ENCODE data around the gene KRTAP10-6.
"Not testable (repeated sequence)": the region's sequence is repeated elsewhere in the genome, so short reads cannot be mapped to it uniquely, and the experiment has no call there.

Gene KRTAP10-6

DNA sequence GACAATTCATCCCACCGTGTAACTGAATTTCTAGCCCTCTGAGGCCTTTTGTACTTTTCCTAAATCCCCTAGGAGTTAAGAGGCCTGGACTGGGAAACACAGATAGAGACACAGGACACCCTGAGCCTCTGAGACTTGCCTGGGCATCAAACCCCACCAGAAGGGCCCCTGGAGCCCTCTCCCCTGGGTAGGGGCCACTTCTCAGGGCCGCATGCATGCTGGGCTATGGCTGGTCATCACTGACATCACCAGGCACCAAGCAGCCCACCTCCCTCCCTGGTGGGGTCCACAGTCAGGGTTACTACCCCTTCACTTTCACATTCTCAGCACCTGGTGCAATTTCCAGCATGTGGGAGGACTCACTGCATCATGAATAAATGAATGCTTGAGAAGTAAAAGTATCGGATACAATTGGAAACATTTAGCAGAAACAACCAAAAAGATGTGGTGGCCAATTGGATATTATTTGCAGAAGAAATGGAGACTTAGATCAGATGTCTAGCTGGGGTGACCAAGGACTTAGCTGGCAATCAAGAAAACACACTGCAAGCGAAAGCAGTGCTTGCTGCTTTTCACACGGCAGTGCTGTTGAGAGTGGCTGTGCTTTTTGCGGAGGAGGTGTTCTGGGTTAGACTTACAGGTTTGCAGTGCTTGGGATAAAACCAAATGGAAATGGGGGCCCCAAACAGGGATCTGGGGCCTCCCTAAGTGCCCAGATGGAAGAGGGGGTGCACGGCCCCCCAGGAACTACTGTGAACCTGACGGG is 7.1 kb upstream of the KRTAP10-6 start:
- no peak for DNase-seq (ENCODE audit: low read depth, low spot score)

DNA sequence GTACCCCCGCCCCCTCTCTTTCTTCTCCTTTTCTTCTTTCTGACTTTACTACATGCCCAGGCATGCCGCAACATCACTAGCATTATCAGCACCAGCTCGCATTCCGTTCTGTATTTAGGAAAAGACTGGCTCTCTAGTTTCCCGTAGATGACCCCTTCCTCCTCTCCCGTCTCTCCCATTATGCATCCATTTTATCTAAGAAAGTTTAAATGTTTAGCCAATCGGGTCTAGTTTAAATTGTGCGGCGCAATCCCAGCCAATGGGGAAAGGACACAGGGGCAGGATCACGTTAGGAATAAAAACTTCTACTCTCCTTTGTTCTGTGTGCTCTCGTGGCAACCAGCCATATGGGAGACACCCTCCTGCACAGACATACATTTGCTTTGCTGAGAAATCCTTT is 5.8 kb upstream of the KRTAP10-6 start:
- no peak for DNase-seq (ENCODE audit: low read depth, low spot score)

GRCh38 chr21:44596068-44596725 is 3.9 kb upstream of the KRTAP10-6 start:
- DNase-seq (ENCODE audit: low read depth, low spot score), result no peak

DNA sequence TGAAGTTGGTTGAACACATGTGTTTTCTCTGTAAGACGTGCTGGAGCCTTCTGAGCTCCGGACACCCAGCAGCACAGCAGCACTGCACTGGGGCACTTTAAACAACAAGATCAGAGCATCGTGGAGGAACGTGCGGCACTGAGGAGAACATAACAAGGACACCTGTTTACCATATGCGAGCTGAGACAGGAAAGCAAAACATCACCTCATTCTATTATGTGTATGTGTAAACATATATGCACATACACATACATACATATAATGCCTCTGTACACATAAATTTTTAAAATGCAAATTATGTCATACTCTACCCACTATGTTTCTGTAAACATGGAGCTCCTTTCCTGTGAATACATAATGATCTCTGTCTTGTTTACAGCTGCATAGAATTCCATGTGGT is 3.2 kb upstream of the KRTAP10-6 start:
- DNase-seq (ENCODE audit: low read depth, low spot score), result no peak

DNA sequence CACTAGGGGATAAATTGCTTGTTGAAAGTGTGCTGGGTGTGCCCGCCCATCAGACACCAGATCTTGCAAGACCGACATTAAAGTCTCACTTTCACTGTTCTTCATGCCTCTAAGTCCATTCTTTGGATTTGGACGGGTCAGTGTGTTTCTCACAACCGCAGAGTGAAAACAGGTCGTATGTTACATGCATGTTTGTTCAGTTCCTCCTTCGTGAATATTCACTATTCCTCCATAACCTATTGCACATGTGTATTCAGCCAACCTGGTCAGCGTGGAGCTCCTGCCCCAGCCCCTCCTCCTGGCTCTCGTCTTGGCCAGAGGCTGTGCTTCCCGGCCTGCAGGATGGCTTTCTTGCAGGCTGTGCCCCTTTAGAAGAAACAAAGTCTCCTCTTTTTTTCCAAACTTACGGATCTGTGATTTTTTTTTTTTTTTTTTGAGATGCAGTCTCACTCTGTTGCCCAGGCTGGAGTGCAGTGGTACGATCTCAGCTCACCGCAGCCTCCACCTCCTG is 2.2 kb upstream of the KRTAP10-6 start:
- DNase-seq (ENCODE audit: low read depth, low spot score), result no peak

DNA sequence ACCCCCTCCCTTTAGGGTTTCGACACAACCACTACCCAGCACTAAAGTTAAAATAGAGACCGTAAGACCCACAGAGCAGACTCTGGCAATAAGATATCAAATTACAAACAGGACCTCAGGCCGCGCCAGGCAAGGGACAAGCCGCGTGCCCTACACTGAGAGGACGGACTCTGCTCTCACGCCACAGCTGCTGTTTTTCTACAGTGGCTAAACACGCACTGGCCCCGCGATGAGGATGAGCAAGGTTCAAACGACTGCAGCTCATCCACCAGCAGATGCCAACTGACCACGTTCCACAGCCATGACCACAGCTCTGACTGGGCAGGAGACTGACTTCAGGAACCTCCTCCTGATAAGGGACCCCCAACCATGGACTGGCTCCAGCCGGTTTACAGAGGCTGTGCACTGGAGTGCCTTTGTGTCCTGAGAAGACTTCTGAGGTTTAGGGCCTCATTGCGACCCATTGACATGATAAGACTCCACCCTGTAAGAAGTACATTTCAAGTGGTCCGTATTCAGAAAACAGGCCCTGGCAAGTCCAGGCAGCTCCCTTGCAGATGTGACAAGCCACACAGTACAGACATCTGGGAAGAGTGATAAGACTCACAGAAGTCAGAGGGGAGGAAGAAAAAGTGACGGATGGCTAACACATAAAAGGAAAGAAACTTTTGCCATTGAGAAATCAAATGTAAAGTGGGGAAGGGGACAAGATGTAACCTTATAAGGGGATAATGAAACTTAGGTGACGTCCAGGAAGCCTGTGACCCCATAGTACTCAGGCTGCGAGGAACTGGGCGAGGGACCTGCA is 1.5 kb upstream of the KRTAP10-6 start:
- DNase-seq (ENCODE audit: low read depth, low spot score), result no peak

GRCh38 chr21:44591801-44592130 is 539 bp downstream of the KRTAP10-6 start:
- not testable (repeated sequence) for DNase-seq (ENCODE audit: low read depth, low spot score)

GRCh38 chr21:44590897-44591800 is 1.2 kb downstream of the KRTAP10-6 start:
- not testable (repeated sequence) for DNase-seq (ENCODE audit: low read depth, low spot score)

DNA sequence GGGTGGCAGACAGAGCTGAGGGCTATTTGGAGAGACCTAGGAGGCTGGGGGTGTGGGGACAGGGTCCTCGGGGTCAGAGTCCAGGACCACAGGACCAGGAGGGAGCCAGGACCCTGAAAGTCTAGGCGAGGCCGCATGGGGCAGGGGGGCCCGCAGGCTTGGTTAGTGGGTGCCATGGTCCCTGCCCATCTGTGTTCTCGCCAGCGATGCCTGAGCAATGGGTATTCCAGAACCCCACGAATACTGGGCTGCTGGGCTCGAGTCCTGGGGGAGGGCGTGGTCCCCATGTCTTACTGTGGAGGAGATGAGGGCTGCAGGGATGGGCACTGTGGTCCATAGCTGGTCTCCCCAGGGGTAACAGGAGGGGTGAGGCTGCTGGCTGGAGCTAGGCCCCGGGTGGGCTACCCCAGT is 2.0 kb downstream of the KRTAP10-6 start:
- no peak for DNase-seq (ENCODE audit: low read depth, low spot score)

DNA sequence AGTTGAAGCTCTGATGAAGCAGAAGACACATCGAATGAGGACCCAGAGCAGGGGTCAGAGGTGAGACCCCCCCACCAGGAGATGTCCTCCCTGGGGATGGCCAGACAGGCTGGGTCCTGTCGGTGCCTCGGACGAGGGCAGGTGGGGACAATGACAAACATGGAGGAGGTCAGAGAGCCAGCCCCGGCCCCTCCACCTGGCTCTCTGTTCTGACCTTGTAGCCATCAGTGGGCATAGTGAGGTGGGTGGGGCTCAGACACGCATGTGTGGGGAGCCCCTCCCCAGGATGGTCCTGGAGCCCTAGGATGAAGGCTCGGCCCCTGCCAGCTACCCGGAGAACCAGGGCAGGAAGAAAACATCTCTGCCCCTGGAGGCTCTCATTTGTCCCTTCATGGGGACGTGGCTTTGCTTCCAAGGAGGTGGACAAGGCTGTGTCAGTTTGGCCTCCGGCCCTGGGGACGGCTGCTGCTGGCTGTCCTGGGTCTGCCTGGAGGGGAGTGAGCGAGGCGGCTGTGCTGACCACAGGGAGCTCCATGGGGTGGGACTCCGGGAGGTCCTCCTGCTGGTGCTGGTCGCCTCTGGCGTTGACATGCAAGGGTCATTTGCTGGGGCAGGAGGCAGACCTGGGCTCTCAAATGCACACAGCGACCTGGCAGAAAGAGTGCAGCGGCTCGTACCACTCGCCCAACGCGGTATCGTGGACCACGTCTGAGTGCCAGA is 2.6 kb downstream of the KRTAP10-6 start:
- no peak for DNase-seq (ENCODE audit: low read depth, low spot score)

GRCh38 chr21:44589094-44589493 is 3.2 kb downstream of the KRTAP10-6 start:
- DNase-seq (ENCODE audit: low read depth, low spot score), result no peak

DNA sequence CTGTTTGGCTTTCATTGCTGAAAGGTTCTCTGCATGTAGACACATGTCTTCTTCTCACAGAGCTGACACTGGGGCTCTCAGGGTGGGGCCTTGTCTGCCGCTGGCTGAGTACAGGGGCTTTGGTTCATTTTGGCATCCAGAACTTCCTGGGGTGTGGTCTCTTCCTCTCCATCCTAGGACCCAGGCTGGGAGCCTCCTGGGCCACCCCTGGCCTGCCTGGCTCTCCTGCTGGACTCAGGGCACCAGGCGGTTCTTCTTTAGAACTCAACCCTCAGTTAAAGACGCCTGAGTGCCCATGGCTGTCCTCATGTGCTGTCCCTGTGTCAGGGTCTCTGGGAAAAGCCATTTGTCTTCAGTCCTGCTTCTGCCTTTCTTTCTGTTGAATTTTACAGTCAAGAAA is 6.4 kb downstream of the KRTAP10-6 start:
- DNase-seq (ENCODE audit: low read depth, low spot score), result no peak

GRCh38 chr21:44583800-44584147 is 8.5 kb downstream of the KRTAP10-6 start:
- no peak for DNase-seq (ENCODE audit: low read depth, low spot score)

GRCh38 chr21:44583089-44583799 is 9.1 kb downstream of the KRTAP10-6 start:
- no peak for DNase-seq (ENCODE audit: low read depth, low spot score)

DNA sequence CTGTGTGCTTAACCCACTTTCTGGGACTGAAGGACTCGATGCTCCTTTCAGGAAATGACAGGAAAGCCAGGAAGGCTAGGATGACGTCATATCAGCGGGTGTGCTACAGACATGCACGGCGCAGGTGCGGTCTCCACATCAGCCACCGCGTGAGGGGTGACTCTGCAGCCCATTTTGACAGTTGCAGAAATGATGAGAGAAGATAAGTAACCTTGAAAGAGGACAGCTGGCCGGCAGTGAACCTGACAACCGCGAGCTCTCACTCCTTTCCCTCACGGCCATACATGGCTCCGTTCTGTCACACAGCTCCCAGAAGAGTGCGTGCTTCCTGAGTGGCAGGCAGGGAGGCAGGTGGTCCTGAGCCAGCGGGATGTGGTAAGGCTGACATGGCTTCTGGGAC is 10.2 kb downstream of the KRTAP10-6 start:
- no peak for DNase-seq (ENCODE audit: low read depth, low spot score)

DNA sequence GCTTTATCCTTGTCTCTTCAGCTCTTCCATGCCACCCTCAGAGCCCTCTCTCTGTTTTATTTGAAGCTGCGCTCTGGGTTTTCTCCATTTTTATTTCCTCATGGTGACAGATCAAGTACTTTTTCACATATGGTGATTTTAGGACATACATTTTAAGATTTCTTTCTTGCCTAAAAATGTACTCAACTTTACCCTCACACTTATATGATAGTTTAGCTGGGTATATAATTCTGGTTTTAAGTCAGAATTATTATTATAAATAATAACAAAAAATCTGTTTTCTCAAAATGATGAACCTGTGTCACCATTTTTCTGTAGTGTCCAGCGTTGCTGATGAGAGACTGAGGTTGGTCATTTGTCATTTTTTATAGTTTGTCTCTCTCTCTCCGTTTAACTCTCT is 11.1 kb downstream of the KRTAP10-6 start:
- DNase-seq (ENCODE audit: low read depth, low spot score), result no peak

DNA sequence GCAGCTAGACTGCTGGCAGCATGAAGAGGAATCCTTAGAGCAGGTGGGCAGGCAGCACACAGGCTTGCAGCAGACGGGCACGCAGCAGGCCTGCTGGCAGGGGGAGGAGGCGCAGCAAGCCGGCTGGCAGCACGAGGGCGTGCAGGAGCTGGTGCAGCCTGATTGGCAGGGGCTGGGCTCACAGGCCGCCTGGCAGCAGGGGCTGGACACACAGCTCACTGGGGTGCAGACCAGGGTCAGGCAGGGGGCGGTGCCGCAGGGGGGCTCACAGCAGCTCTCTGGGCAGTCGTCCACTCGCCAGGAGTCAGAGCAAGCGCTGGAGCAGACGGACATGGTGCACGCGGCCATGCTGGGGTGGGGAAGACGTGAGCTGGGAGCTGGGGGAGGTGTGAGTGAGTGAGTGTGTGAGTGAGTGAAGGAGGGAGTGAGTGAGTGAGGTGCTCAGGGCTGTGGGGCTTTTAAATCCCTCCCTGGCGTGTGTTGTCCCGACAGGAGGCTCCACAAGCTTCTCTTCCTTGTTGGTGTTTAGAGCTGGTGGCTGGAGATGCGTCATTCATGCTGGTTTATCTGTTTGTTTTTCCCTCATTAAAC is 12.0 kb downstream of the KRTAP10-6 start, which contains the start of gene KRTAP10-5:
KRTAP10-5 (minus strand) TSS at position 374 of the 591 bp plus-strand sequence; CDS start at position 348, 26 bp downstream.
- DNase-seq (ENCODE audit: low read depth, low spot score), result not testable (repeated sequence)

DNA sequence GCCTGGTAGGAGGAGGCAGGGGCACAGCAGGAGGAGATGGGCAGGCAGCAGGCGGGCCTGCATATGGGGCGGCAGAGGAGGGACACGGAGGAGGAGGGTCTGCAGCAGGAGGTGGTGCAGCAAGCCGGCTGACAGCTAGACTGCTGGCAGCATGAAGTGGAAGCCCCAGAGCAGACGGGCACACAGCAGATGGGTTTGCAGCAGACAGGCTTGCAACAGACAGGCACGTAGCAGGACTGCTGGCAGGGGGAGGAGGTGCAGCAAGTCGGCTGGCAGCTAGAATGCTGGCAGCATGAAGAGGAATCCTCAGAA is 12.5 kb downstream of the KRTAP10-6 start:
- no peak for DNase-seq (ENCODE audit: low read depth, low spot score)

DNA sequence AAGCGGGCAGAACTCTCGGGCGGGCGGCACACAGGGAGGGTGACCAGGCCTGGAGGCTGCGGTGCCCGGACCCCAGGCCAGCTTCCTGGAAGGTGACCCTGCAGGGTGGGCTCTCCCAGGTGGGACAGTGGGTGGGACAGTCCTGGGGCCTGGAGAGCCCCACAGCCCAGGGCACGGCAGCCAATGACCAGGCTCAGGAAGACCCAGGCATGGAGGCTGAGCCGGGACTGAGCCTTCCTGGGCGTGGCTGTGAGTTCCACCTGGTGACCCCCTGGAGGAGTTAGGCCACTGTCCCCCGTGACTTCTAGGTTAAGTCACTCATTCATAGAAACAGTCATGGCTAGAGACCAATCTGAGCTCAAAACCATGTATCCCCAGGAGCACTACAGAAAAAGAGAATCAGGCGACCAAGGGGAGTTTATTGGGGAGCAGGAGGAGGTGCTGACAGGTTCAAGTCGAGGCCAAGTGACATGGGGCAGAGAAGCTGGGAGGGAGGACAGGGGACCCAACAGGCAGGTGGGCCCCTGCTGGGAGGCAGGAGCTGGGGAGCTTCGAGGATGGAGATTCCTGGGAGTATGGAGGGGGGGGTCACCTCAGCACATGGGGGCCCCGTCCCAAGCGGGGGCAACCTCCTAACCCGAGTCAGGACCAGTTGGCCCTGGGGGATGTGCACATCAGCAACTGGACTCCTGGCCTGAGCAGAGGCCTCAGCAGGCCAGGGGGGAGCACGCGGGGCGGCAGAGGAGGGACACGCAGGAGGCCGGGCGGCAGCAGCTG is 13.1 kb downstream of the KRTAP10-6 start:
- DNase-seq (ENCODE audit: low read depth, low spot score), result no peak
